Fibroblast of mammary gland (primary cell): Measurements from ENCODE around the gene TADA2A.

Experiments
- DNase-seq: peaks from one replicate; pipeline ENCODE4 v3.0.0-alpha.2; 2010; ENCODE audit warnings: low read depth
- H3K4me3 ChIP-seq: 2 replicates; pipeline ENCODE4 v1.5.1; 2011; ENCODE audit warnings: low read depth, mild to moderate bottlenecking, low read length, moderate library complexity; ENCODE audit not compliant: control insufficient read depth
- CTCF ChIP-seq: conservative IDR thresholded peaks from 2 replicates; pipeline ENCODE4 v1.5.1; 2011; ENCODE audit warnings: low read depth, low read length, inconsistent platforms; ENCODE audit not compliant: control insufficient read depth, insufficient read depth

Gene TADA2A

GRCh38 chr17:37386462-37386861, 20.2 kb upstream of the TADA2A start:
- no peak overlapping the region for H3K4me3 ChIP-seq
- TF ChIP-seq CTCF = no peak
- DNase-seq = no peak

- H3K4me3 ChIP-seq = no peak overlapping the region
- peak; percentile 55 for DNase-seq
- TF ChIP-seq CTCF = no peak
Measured at GRCh38 chr17:37388266-37388665, 18.4 kb upstream of the TADA2A start.

GRCh38 chr17:37389160-37389559, 17.5 kb upstream of the TADA2A start:
- no peak for TF ChIP-seq CTCF
- no peak for DNase-seq

GRCh38 chr17:37391146-37391545, 15.5 kb upstream of the TADA2A start:
- TF ChIP-seq CTCF = no peak
- H3K4me3 ChIP-seq = no peak overlapping the region
- DNase-seq = no peak

More at GRCh38 chr17:37389160-37389559, 17.5 kb upstream of the TADA2A start:
- H3K4me3 ChIP-seq = no peak overlapping the region

GRCh38 chr17:37392024-37392590, 14.6 kb upstream of the TADA2A start:
- H3K4me3 ChIP-seq = no peak overlapping the region
- DNase-seq = peak; percentile 83
- TF ChIP-seq CTCF = no peak

GRCh38 chr17:37393352-37393751, 13.3 kb upstream of the TADA2A start:
- no peak for TF ChIP-seq CTCF

GRCh38 chr17:37399265-37399803, 7.4 kb upstream of the TADA2A start:
- no peak overlapping the region for H3K4me3 ChIP-seq
- TF ChIP-seq CTCF = no peak
- DNase-seq = no peak

More at GRCh38 chr17:37393352-37393751, 13.3 kb upstream of the TADA2A start:
- no peak for DNase-seq
- no peak overlapping the region for H3K4me3 ChIP-seq
